Endothelial cell of umbilical vein (primary cell): ENCODE data around the gene TNIK. TPM values are rescaled to one million over a fixed set of nuclear protein-coding genes. Genes with fewer than 3 reads are reported as not detected.

Experiments
- BruUV-seq: library from RNA; stranded (reverse); fragments of 400-500 nt; replicated peaks from 2 replicates; lab custom pipeline; 2021; lab: Mats Ljungman, UMichigan
- CTCF ChIA-PET: fragments of 300-600, 350-600 bp; sonication (Branson Sonifier 250); formaldehyde crosslinking; loops from one replicate; lab custom pipeline; 2021; ENCODE audit warnings: antibody characterized with exemption, inconsistent platforms; lab: Charles Lee
- POLR2A ChIA-PET: fragments of 300-600, 350-600 bp; sonication (Branson Sonifier 250); formaldehyde crosslinking; loops from one replicate; lab custom pipeline; 2021; ENCODE audit warnings: antibody characterized with exemption, inconsistent platforms; lab: Charles Lee
- DNase-seq: peaks from one replicate; pipeline ENCODE4 v3.0.0-alpha.2; 2011; ENCODE audit warnings: low read depth, low spot score
- FAIRE-seq: peaks from 2 replicates; lab custom pipeline; 2011; peaks lifted over from hg19 to GRCh38; lab: Jason Lieb, UNC
- H2AFZ ChIP-seq: 2 replicates; pipeline ENCODE4 v1.6.0; 2012; ENCODE audit warnings: low read depth, low read length, control low read depth, inconsistent platforms
- H3K27ac ChIP-seq: 2 replicates; pipeline ENCODE4 v1.5.1; 2011; ENCODE audit warnings: low read depth, mild to moderate bottlenecking, control low read depth, low read length, moderate library complexity; ENCODE audit not compliant: insufficient read depth
- H3K27me3 ChIP-seq, 2 experiments: 2 replicates each; pipeline versions ENCODE4 v1.6.0 to v1.6.1; 2011; ENCODE audit warnings: low read length in 2 of 2, mixed read lengths in 1 of 2; ENCODE audit not compliant: control insufficient read depth in 2 of 2, insufficient read depth in 2 of 2
- H3K36me3 ChIP-seq, 2 experiments: 2 replicates in 1 of 2; 3 replicates in 1 of 2; pipeline ENCODE4 v1.5.1; 2011; ENCODE audit warnings: low read length in 2 of 2, mild to moderate bottlenecking in 1 of 2, moderate library complexity in 1 of 2; ENCODE audit not compliant: control insufficient read depth in 2 of 2, insufficient read depth in 2 of 2; ENCODE audit errors: extremely low read depth in 1 of 2
- H3K4me1 ChIP-seq: 3 replicates; pipeline ENCODE4 v1.5.1; 2011; ENCODE audit warnings: mild to moderate bottlenecking, low read length; ENCODE audit not compliant: control insufficient read depth, insufficient read depth; ENCODE audit errors: extremely low read depth
- H3K4me2 ChIP-seq: 2 replicates; pipeline ENCODE4 v1.6.1; 2011; ENCODE audit warnings: low read length, control low read depth, mixed read lengths; ENCODE audit not compliant: insufficient read depth
- H3K4me3 ChIP-seq, 3 experiments: fragments of 200-600 bp in 1 of 3; sonication (generic), shearing (Covaris generic) in 1 of 3; replicated peaks in 1 of 3; 2 replicates each; pipeline ENCODE4 v1.5.1; 2011 to 2016; ENCODE audit warnings: control low read depth in 3 of 3, low read length in 3 of 3, mild to moderate bottlenecking in 2 of 3, inconsistent platforms in 1 of 3, low read depth in 1 of 3, moderate library complexity in 1 of 3; ENCODE audit not compliant: insufficient read depth in 1 of 3
- H3K79me2 ChIP-seq: 2 replicates; pipeline ENCODE4 v1.6.0; 2012; ENCODE audit warnings: low read length, inconsistent platforms; ENCODE audit not compliant: control insufficient read depth, insufficient read depth
- H3K9ac ChIP-seq: replicated peaks from 2 replicates; pipeline ENCODE3; 2011; ENCODE audit warnings: low read length, control low read depth; ENCODE audit not compliant: insufficient read depth; ENCODE audit errors: extremely low read depth
- H3K9me1 ChIP-seq: replicated peaks from 3 replicates; pipeline ENCODE4 v1.6.0; 2011; ENCODE audit warnings: mild to moderate bottlenecking, low read length; ENCODE audit not compliant: control insufficient read depth, insufficient read depth; ENCODE audit errors: extremely low read depth
- H3K9me3 ChIP-seq: replicated peaks from 2 replicates; pipeline ENCODE4 v1.5.1; 2012; ENCODE audit warnings: low read length, inconsistent platforms; ENCODE audit not compliant: control insufficient read depth, insufficient read depth
- H4K20me1 ChIP-seq: replicated peaks from 2 replicates; pipeline ENCODE3; 2011; ENCODE audit warnings: mild to moderate bottlenecking, low read length; ENCODE audit not compliant: control insufficient read depth, insufficient read depth; ENCODE audit errors: extremely low read depth
- EZH2 ChIP-seq: IDR thresholded peaks from 2 replicates; pipeline ENCODE4 v1.6.1; 2012; ENCODE audit warnings: borderline replicate concordance, low read depth, mild to moderate bottlenecking, moderate library complexity, low read length, inconsistent platforms; ENCODE audit not compliant: severe bottlenecking
- FOS ChIP-seq: IDR thresholded peaks from 2 replicates; pipeline ENCODE4 v1.6.1; 2011; ENCODE audit warnings: mild to moderate bottlenecking, low read length, moderate library complexity, borderline replicate concordance; ENCODE audit not compliant: insufficient read depth
- GATA2 ChIP-seq: IDR thresholded peaks from 2 replicates; pipeline ENCODE4 v1.7.0; 2011; ENCODE audit warnings: low read depth, mild to moderate bottlenecking, moderate library complexity, mixed read lengths, low read length; ENCODE audit not compliant: insufficient read length, insufficient read depth
- JUN ChIP-seq: IDR thresholded peaks from 2 replicates; pipeline ENCODE4 v1.6.1; 2011; ENCODE audit warnings: borderline replicate concordance, low read depth; ENCODE audit not compliant: insufficient read length, insufficient read depth
- MAX ChIP-seq: IDR thresholded peaks from 2 replicates; pipeline ENCODE4 v1.6.1; 2011; ENCODE audit not compliant: insufficient read depth, insufficient read length
- MYC ChIP-seq: IDR thresholded peaks from one replicate; pipeline ENCODE4 v1.6.1; 2011; ENCODE audit warnings: mild to moderate bottlenecking, low read depth, low read length
- POLR2A ChIP-seq: IDR thresholded peaks from 2 replicates; pipeline ENCODE4 v1.6.1; 2012; ENCODE audit warnings: low read depth, mild to moderate bottlenecking, control low read depth, low read length
- POLR2AphosphoS5 ChIP-seq: IDR thresholded peaks from 2 replicates; pipeline ENCODE4 v1.6.1; 2012; ENCODE audit warnings: low read depth, mild to moderate bottlenecking, control low read depth, low read length, moderate library complexity; ENCODE audit not compliant: insufficient read depth
- dilution Hi-C: fragments of 300-500 bp; cut with MboI; formaldehyde crosslinking; loops from one replicate; pipeline ENCODE4 v1.15.0; 2019; ENCODE audit warnings: low sequenced_read_pairs; ENCODE audit not compliant: extremely low pct_ligation_motif_present
- intact Hi-C: fragments of 100-400 bp; cut with micrococcal nuclease; formaldehyde crosslinking; loops from one replicate; pipeline ENCODE4 v1.10.0; 2022
- polyA plus RNA-seq, 4 experiments: library from polyadenylated mRNA; depleted of rRNA in 3 of 4; stranded (reverse) in 3 of 4; unstranded in 1 of 4; fragments of >200 nt; gene quantifications; 2 replicates each; pipeline versions ENCODE4 v1.2.1 to v1.2.3, GENCODE V29; 2011 to 2012; ENCODE audit warnings: missing spikeins in 1 of 4
- total RNA-seq: library from RNA; stranded (reverse); gene quantifications from 2 replicates; pipeline ENCODE4 v1.2.3, GENCODE V29; 2021
- TF ChIP-seq, protein P1 (sequence below), 2 donors: IDR thresholded peaks; 1 replicate in 1 of 2; 2 replicates in 1 of 2; pipeline ENCODE4 v1.5.1; 2011; ENCODE audit warnings: low read length in 2 of 2, mild to moderate bottlenecking in 2 of 2, moderate library complexity in 2 of 2, control low read depth in 1 of 2, inconsistent platforms in 1 of 2, low read depth in 1 of 2; ENCODE audit not compliant: insufficient read depth in 1 of 2; ENCODE audit errors: extremely low read depth in 1 of 2

Gene TNIK
- total and polyA plus RNA-seq, 2 donors (not counting 3 experiments of a cell fraction or from before 2014, with no cell fraction given): 10.9 to 39.7 TPM

DNA sequence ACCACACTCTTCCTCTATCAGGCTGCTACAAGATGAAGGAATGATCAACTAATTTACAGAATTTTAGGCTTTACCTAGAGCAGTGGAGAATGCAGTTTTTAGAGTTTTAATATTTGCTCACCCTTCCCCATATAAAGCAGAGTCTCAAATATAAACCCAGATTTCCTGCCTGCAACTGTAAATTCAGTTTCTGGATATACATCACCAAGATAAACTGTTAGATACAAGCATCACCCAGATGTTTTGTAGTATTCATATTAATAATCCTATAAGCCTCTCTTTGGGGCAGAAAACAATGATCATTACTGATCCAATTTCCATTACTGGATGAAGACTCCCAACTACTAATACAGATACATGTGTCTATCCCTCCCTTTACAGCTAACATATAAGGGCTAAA is 205.9 kb downstream of the TNIK start:
- H3K27ac ChIP-seq: no peak overlapping the region
- ChIA-PET POLR2A (no interaction called here), CTCF (interaction anchor here (1.2 kb wide), 1 partner anchor 10 kb away, joined by 4 read pairs; no protein-coding TSS in a partner anchor)
- H3K4me3 ChIP-seq: no peak overlapping the region
- H4K20me1 ChIP-seq: no peaks in the 10 kb centered on the region
- intact Hi-C loops (no loop called here), dilution Hi-C loops (no loop called here)
- TF ChIP-seq GATA2: no peak
- TF ChIP-seq, protein P1, sequence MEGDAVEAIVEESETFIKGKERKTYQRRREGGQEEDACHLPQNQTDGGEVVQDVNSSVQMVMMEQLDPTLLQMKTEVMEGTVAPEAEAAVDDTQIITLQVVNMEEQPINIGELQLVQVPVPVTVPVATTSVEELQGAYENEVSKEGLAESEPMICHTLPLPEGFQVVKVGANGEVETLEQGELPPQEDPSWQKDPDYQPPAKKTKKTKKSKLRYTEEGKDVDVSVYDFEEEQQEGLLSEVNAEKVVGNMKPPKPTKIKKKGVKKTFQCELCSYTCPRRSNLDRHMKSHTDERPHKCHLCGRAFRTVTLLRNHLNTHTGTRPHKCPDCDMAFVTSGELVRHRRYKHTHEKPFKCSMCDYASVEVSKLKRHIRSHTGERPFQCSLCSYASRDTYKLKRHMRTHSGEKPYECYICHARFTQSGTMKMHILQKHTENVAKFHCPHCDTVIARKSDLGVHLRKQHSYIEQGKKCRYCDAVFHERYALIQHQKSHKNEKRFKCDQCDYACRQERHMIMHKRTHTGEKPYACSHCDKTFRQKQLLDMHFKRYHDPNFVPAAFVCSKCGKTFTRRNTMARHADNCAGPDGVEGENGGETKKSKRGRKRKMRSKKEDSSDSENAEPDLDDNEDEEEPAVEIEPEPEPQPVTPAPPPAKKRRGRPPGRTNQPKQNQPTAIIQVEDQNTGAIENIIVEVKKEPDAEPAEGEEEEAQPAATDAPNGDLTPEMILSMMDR (IDR thresholded peaks at IDR 0.05; ENCODE audit: extremely low read depth in 1 of 2, insufficient read depth in 1 of 2, low read depth in 1 of 2, low read length in 2 of 2): no peak
- no peak for TF ChIP-seq JUN
- TF ChIP-seq EZH2: no peak
- no peak for TF ChIP-seq MAX
- no peak for TF ChIP-seq FOS
- TF ChIP-seq POLR2AphosphoS5: no peak
- no peak for TF ChIP-seq MYC
- no peak for TF ChIP-seq POLR2A
- H3K79me2 ChIP-seq: peaks cover 4% of the 10 kb centered on the region
- no peaks in the 10 kb centered on the region for H3K36me3 ChIP-seq
- H3K9me3 ChIP-seq: no peaks in the 10 kb centered on the region
- H3K9me1 ChIP-seq: no peaks in the 10 kb centered on the region
- no peak for DNase-seq
- H3K4me1 ChIP-seq: peaks cover 20% of the 10 kb centered on the region
- no peak overlapping the region for H3K4me2 ChIP-seq
- H2AFZ ChIP-seq: no peak overlapping the region
- H3K9ac ChIP-seq: no peak overlapping the region
- no peaks in the 10 kb centered on the region for H3K27me3 ChIP-seq
- no TSS peak for BruUV-seq
- no peak for FAIRE-seq
